ENCODE results near the gene PPP1R16B.

The PPP1R16B gene

GRCh38 chr20:38834868-38835267 lies 29.4 kb downstream of the PPP1R16B start:
- H3K27ac ChIP-seq, result no peak overlapping the region

DNA sequence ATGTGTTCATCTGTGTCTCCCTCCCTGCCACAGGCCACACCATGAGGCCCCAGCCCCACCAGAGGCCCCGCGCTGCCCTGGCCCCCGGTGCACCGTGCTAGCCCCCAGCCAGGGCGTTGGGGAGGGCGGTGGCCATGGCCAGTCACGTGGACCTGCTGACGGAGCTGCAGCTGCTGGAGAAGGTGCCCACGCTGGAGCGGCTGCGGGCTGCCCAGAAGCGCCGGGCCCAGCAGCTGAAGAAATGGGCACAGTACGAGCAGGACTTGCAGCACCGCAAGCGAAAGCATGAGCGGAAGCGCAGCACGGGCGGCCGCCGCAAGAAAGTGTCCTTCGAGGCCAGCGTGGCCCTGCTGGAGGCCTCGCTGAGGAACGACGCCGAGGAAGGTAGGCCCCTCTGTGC lies 30.3 kb downstream of the PPP1R16B start:
- no peak overlapping the region for H3K27ac ChIP-seq
- TF ChIP-seq ZFX (IDR thresholded peaks at IDR 0.05), result no peak

More at GRCh38 chr20:38834868-38835267, 29.4 kb downstream of the PPP1R16B start:
- no peak for TF ChIP-seq ZFX (IDR thresholded peaks at IDR 0.05)
- TF ChIP-seq, protein P1, sequence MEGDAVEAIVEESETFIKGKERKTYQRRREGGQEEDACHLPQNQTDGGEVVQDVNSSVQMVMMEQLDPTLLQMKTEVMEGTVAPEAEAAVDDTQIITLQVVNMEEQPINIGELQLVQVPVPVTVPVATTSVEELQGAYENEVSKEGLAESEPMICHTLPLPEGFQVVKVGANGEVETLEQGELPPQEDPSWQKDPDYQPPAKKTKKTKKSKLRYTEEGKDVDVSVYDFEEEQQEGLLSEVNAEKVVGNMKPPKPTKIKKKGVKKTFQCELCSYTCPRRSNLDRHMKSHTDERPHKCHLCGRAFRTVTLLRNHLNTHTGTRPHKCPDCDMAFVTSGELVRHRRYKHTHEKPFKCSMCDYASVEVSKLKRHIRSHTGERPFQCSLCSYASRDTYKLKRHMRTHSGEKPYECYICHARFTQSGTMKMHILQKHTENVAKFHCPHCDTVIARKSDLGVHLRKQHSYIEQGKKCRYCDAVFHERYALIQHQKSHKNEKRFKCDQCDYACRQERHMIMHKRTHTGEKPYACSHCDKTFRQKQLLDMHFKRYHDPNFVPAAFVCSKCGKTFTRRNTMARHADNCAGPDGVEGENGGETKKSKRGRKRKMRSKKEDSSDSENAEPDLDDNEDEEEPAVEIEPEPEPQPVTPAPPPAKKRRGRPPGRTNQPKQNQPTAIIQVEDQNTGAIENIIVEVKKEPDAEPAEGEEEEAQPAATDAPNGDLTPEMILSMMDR (conservative IDR thresholded peaks at IDR 0.05), result no peak

- H3K27ac ChIP-seq, result no peak overlapping the region
- TF ChIP-seq ZFX (IDR thresholded peaks at IDR 0.05), result no peak
- TF ChIP-seq, protein P1 (conservative IDR thresholded peaks at IDR 0.05), result no peak
These were observed 31.5 kb downstream of the PPP1R16B start for GRCh38 chr20:38836991-38837390.

GRCh38 chr20:38838326-38838725 lies 32.8 kb downstream of the PPP1R16B start:
- no peak for TF ChIP-seq ZFX (IDR thresholded peaks at IDR 0.05)
- TF ChIP-seq, protein P1 (conservative IDR thresholded peaks at IDR 0.05), result no peak
- H3K27ac ChIP-seq, result no peak overlapping the region

- no peak overlapping the region for H3K27ac ChIP-seq
- no peak for TF ChIP-seq ZFX (IDR thresholded peaks at IDR 0.05)
- TF ChIP-seq, protein P1 (conservative IDR thresholded peaks at IDR 0.05), result no peak
These were observed 34.1 kb downstream of the PPP1R16B start for GRCh38 chr20:38839563-38839962.

- H3K27ac ChIP-seq, result no peak overlapping the region
- no peak for TF ChIP-seq ZFX (IDR thresholded peaks at IDR 0.05)
- TF ChIP-seq, protein P1 (conservative IDR thresholded peaks at IDR 0.05), result no peak
These were observed 34.8 kb downstream of the PPP1R16B start for GRCh38 chr20:38840053-38840893.

DNA sequence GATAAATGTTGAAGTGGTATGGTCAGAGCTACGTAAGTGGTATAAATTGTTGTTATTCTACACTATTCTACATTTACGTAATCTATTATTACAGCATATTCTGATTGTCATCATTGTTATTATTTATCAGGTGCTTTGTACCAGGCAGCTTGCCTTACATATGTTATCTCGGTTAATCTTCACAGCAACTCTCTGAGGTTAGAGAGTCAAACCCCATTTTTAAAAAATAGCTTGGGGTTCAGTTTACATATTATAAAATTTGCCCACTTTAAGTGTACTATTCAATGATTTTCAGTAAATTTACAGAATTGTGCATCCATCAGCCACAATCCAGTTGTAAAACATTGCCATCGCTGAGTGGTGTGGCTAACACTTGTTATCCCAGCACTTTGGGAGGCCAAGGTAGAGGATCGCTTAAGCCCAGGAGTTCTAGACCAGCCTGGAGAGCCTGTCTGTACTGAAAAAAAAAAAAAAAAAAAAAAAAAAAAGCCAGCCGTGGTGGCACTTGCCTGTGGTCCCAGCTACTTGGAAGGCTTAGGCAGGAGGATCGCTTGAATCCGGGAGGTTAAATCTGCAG lies 35.5 kb downstream of the PPP1R16B start:
- no peak overlapping the region for H3K27ac ChIP-seq
- TF ChIP-seq, protein P1 (conservative IDR thresholded peaks at IDR 0.05), result no peak
- TF ChIP-seq ZFX (IDR thresholded peaks at IDR 0.05), result no peak

All from C4-2B (cell line).